Measurements from ENCODE around the gene KEAP1. TPM values are rescaled to one million over a fixed set of nuclear protein-coding genes. Genes with fewer than 3 reads are reported as not detected.

The KEAP1 gene
- total RNA-seq, 1 experiment from 2014 or later: 102 TPM

- DNase-seq (ENCODE audit: low read depth, low spot score) (no peak), ATAC-seq (peak; percentile 86)
- Histone ChIP-seq H3K27me3 (ENCODE audit: control insufficient read depth, insufficient read depth, low read length) (no peaks in the 10 kb centered on the region), H3K36me3 (ENCODE audit: control insufficient read depth, insufficient read depth, low read length) (no peaks in the 10 kb centered on the region; the same call in 1 of the 2 replicates), H3K27ac (ENCODE audit: low read length) (peak within 1 kb of the TSS; percentile 59), H3K4me1 (ENCODE audit: control insufficient read depth, insufficient read depth, low read length) (peaks cover 13% of the 10 kb centered on the region), H3K4me3 (ENCODE audit: low read depth in 2 of 2, low read length in 2 of 2) (peak within 1 kb of the TSS; percentile 59 to 76), H3K9me3 (ENCODE audit: control insufficient read depth, insufficient read depth, low read depth, low read length) (no peaks in the 10 kb centered on the region)
- no TSS peak for BruUV-seq (replicated peaks)
- ChIA-PET CTCF (no interaction called here), POLR2A (no interaction called here)
- TF ChIP-seq POLR2AphosphoS5 (IDR thresholded peaks at IDR 0.05; ENCODE audit: low read depth, low read length) (no peak), SIN3A (IDR thresholded peaks at IDR 0.05; ENCODE audit: borderline replicate concordance, insufficient read depth, low read depth, low read length) (no peak), REST (IDR thresholded peaks at IDR 0.05; ENCODE audit: insufficient read depth in 1 of 2, low read depth in 2 of 2, low read length in 1 of 2) (no peak), TCF7L2 (IDR thresholded peaks at IDR 0.05; ENCODE audit: low read depth, low read length) (no peak)
- in situ Hi-C loops (cut with HindIII; ENCODE audit: low pct_unique_long_range_greater_than_20kb, low sequenced_read_pairs): no loop called here
- intact Hi-C loops (cut with micrococcal nuclease; ENCODE audit: unreplicated experiment): no loop called here
Measured at GRCh38 chr19:10517361-10517759, 14.2 kb upstream of the KEAP1 start, which contains the start of gene S1PR5. Gene S1PR5, minus strand, starts transcription at chr19:10517447. Its CDS starts 2,436 bp downstream, at chr19:10515011.

GRCh38 chr19:10516671-10517286, 13.6 kb upstream of the KEAP1 start:
- ChIA-PET POLR2A (no interaction called here), CTCF (interaction anchor here (0.6 to 0.7 kb wide), 2 partner anchors 24 to 51 kb away, joined by 4 read pairs; no protein-coding TSS in a partner anchor)
- Histone ChIP-seq H3K9me3 (ENCODE audit: control insufficient read depth, insufficient read depth, low read depth, low read length) (no peaks in the 10 kb centered on the region), H3K4me1 (ENCODE audit: control insufficient read depth, insufficient read depth, low read length) (peaks cover 13% of the 10 kb centered on the region), H3K27ac (ENCODE audit: low read length) (peak overlapping the region; percentile 59), H3K36me3 (ENCODE audit: control insufficient read depth, insufficient read depth, low read length) (no peaks in the 10 kb centered on the region; the same call in 1 of the 2 replicates), H3K27me3 (ENCODE audit: control insufficient read depth, insufficient read depth, low read length) (no peaks in the 10 kb centered on the region), H3K4me3 (ENCODE audit: low read depth in 2 of 2, low read length in 2 of 2) (peak overlapping the region; percentile 59 to 76)
- intact Hi-C loops (cut with micrococcal nuclease; ENCODE audit: unreplicated experiment) (no loop called here), in situ Hi-C loops (cut with HindIII; ENCODE audit: low pct_unique_long_range_greater_than_20kb, low sequenced_read_pairs) (no loop called here)
- no peak for DNase-seq (ENCODE audit: low read depth, low spot score)
- no TSS peak for BruUV-seq (replicated peaks)
- peak; percentile 49 for ATAC-seq
- no peak for TF ChIP-seq POLR2AphosphoS5 (IDR thresholded peaks at IDR 0.05; ENCODE audit: low read depth, low read length)
- TF ChIP-seq CTCF (IDR thresholded peaks at IDR 0.05): no peak
- no peak for TF ChIP-seq SIN3A (IDR thresholded peaks at IDR 0.05; ENCODE audit: borderline replicate concordance, insufficient read depth, low read depth, low read length)
- no peak for TF ChIP-seq TCF7L2 (IDR thresholded peaks at IDR 0.05; ENCODE audit: low read depth, low read length)
- TF ChIP-seq REST (IDR thresholded peaks at IDR 0.05; ENCODE audit: insufficient read depth in 1 of 2, low read depth in 2 of 2, low read length in 1 of 2): no peak
